DLD1 (cell line): ENCODE results near the gene CKS1B.
"Not testable (repeated sequence)": the region's sequence is repeated elsewhere in the genome, so short reads cannot be mapped to it uniquely, and the experiment has no call there.

ENCODE experiments used
- in situ Hi-C: cut with HindIII; loops from 2 replicates; pipeline ENCODE4 v1.10.0; 2017; ENCODE audit warnings: low sequenced_read_pairs

Gene CKS1B

DNA sequence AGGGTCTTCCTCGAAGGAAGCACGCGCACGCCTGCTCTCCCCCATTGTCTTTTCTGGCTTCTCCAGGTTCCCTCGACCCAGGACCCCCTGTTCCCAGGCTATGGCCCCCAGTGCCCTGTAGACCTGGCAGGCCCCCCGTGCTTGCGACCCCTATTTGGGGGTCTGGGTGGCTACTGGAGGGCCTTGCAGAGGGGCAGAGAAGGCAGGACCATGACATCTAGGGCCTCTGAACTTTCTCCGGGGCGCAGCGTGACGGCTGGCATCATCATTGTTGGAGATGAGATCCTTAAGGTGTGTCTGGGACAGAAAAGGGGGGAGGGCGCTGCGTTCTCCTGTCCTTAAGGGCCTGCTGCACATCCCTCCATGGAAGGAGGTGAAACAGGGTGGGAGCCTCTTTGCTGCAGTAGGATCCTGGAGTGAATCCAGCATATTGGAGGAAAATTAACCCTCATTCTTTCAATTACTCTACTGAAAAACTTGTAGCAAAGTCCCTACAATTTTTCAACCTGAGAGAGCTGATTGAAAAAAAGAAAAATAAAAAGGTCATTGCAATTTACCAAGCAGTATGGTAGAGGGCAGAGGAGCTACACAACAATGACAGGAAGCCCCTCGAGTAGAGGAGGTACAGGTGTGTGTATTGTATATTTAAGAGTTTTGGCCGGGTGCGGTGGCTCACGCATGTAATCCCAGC, 9.4 kb downstream of the CKS1B start:
- in situ Hi-C loops = no loop called here

DNA sequence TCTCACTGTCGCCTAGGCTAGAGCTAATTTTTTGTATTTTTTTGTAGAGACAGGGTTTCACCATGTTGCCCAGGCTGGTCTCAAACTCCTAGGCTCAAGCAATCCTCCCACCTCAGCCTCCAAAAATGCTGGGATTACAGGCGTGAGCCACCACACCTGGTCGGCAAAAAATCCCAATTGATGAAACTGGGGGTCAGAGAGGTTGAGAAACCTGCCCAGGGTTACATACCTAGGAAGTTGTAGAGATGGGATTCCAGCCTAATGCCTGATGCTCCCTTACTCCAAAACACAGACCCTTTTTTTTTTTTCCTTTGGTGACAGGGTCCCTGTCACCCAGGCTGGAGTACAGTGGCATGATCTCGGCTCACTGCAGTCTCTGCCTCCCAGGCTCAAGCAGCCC, 12.3 kb downstream of the CKS1B start:
- in situ Hi-C loops = not testable (repeated sequence)

GRCh38 chr1:154987326-154987725, 12.8 kb downstream of the CKS1B start:
- in situ Hi-C loops = no loop called here

GRCh38 chr1:154988058-154988954, 13.8 kb downstream of the CKS1B start:
- in situ Hi-C loops = no loop called here

GRCh38 chr1:154989195-154989860, 14.8 kb downstream of the CKS1B start:
- in situ Hi-C loops = no loop called here

- in situ Hi-C loops = no loop called here
Measured at GRCh38 chr1:154990276-154990675, 15.8 kb downstream of the CKS1B start.

- in situ Hi-C loops = no loop called here
Measured at GRCh38 chr1:154992721-154993571, 18.5 kb downstream of the CKS1B start.

GRCh38 chr1:154993572-154994268, 19.2 kb downstream of the CKS1B start, which contains the start of gene LENEP:
LENEP (plus strand) TSS chr1:154993586; CDS start chr1:154993608, 22 bp downstream.
- in situ Hi-C loops = no loop called here

DNA sequence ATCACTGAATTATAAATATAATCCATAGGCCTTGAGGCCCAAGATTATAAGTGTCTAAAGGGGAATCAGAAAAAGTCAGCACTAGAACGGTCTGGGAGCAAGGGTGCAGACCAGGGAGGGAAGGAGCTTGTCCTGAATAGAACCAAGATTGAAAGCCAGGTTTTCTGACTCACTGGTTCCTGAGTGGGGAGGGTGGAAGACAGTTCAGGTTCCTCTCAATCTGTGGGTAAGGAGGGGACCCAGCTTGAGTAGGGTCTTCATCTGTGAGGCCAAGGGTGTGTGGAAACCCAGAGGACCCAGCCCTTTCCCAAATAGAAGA, 19.7 kb downstream of the CKS1B start:
- in situ Hi-C loops = no loop called here

- in situ Hi-C loops = no loop called here
Measured at GRCh38 chr1:154994591-154994990, 20.1 kb downstream of the CKS1B start.

GRCh38 chr1:154995301-154995983, 21.0 kb downstream of the CKS1B start:
- in situ Hi-C loops = not testable (repeated sequence)

GRCh38 chr1:154996966-154997701, 22.7 kb downstream of the CKS1B start:
- in situ Hi-C loops = no loop called here

DNA sequence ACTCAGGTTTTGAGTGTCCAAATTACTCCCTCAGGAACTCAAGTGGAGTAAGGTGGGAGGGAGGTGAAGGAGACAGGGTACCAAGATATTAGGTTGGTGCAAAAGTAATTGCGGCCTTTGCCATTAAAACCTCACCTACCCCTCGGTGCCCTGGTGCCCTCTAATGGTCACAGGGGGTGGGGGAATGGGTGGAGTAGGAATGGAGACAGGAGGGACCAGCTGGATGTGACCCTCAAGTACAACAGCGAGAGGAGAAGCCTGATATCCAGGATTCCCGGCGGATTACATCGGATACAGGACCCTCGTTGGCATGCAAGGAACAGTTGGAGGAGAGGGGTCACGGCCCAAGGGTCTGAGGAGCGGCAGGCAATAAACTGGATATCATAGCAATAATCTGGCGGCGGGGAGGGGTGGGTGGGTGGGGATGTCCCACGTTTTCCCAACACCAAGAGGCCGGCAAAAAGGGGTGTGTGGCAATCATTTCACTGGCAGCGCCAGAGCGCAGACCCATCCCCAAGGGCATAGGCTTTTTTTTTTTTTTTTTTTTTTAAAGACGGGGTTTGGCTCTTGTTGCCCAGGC, 23.8 kb downstream of the CKS1B start:
- in situ Hi-C loops = no loop called here

DNA sequence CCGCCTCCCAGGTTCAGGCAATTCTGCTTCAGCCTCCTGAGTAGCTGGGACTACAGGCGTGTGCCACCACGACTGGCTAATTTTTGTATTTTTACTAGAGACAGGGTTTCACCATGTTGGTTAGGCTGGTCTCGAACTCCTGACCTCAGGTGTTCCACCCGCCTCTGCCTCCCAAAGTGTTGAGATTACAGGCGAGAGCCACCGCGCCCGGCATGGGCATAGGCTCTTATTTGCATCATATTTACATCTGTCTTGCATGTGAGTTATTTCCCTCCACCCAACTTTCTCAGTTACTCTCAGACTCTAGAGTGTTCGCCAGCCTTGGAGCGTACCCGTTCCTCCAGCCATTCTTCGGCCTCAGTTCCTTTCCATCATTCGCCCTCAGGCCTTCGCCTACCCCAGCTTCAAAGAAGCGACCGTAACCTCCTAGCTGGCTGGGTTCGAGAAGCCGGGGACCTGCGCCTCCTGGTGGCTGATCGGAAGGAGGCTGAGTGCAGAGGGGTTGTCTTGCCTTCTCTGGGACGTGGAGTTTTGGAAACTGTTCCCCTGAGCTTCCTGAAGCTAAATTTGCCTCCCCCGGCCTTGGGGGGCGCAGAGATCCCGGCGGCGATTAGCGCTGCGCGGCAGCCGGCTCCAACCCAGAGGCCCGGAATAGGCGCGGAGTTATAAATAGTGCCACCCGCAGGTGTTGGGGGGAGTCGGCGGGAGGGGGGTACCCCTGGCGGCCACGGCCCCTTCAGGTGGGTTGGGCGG, 24.5 kb downstream of the CKS1B start:
- in situ Hi-C loops = no loop called here

- in situ Hi-C loops = no loop called here
Measured at GRCh38 chr1:154999571-155000410, 25.3 kb downstream of the CKS1B start.

- in situ Hi-C loops = no loop called here
Measured at GRCh38 chr1:155000411-155000725, 25.9 kb downstream of the CKS1B start.
